Measurements from ENCODE around the gene CPZ.

The CPZ gene

GRCh38 chr4:8589823-8590545, 2.6 kb upstream of the CPZ start:
- Histone ChIP-seq H3K27ac (replicated peaks; ENCODE audit: low read length) (no peak overlapping the region), H4K91ac (ENCODE audit: low read depth, low read length, poor library complexity) (no peak overlapping the region), H2BK120ac (ENCODE audit: low read depth, low read length) (peak overlapping the region; percentile 82), H2BK5ac (ENCODE audit: low read length) (peak overlapping the region; percentile 11), H3K9me3 (replicated peaks in 1 of 2; ENCODE audit: control insufficient read depth in 2 of 2, insufficient read depth in 1 of 2, low read depth in 1 of 2, low read length in 2 of 2) (peaks cover 0 to 2% of the 10 kb centered on the region in 2 donors), H3K14ac (ENCODE audit: low read length) (peak overlapping the region; percentile 79), H2AK5ac (ENCODE audit: low read depth, low read length) (peak overlapping the region; percentile 59), H3K4me3 (ENCODE audit: low read length in 2 of 2) (no peak overlapping the region), H2AFZ (ENCODE audit: low read length) (no peak overlapping the region), H3K36me3 (replicated peaks in 1 of 2; ENCODE audit: control insufficient read depth in 2 of 2, insufficient read depth in 2 of 2, low read length in 2 of 2) (no peaks in the 10 kb centered on the region), H2BK12ac (ENCODE audit: low read length) (no peak overlapping the region), H3K4me2 (ENCODE audit: insufficient read depth, low read length, poor library complexity, severe bottlenecking) (no peak overlapping the region), H3K23ac (ENCODE audit: low read depth, low read length, poor library complexity) (peak overlapping the region; percentile 61), H2BK15ac (ENCODE audit: low read length) (peak overlapping the region; percentile 68), H3K18ac (ENCODE audit: low read length) (peak overlapping the region; percentile 85), H3K9ac (ENCODE audit: low read depth, low read length, poor library complexity) (no peak overlapping the region), H3K4ac (ENCODE audit: low read length) (no peak overlapping the region), H4K8ac (ENCODE audit: low read depth, low read length) (no peak overlapping the region), H3K27me3 (ENCODE audit: control insufficient read depth in 3 of 3, insufficient read depth in 3 of 3, low read depth in 1 of 3, low read length in 3 of 3) (peaks cover 0 to 68% (median 13%) of the 10 kb centered on the region in 3 experiments), H3K79me1 (ENCODE audit: low read depth, low read length) (no peaks in the 10 kb centered on the region), H3K4me1 (ENCODE audit: control insufficient read depth in 2 of 2, insufficient read depth in 1 of 2, low read depth in 1 of 2, low read length in 2 of 2) (peaks cover 0 to 34% of the 10 kb centered on the region in 2 donors)
- no CpG with 5 or more reads among the region's 11 CpGs for WGBS, 2 donors (ENCODE audit: extremely low coverage in 2 of 2, insufficient read length in 2 of 2, insufficient replicate concordance in 1 of 2)
- DNase-seq (ENCODE audit: low spot score) = no peak

- Histone ChIP-seq H2BK15ac (ENCODE audit: low read length) (peak overlapping the region; percentile 68), H3K4me2 (ENCODE audit: insufficient read depth, low read length, poor library complexity, severe bottlenecking) (no peak overlapping the region), H2BK120ac (ENCODE audit: low read depth, low read length) (peak overlapping the region; percentile 82), H3K27ac (replicated peaks; ENCODE audit: low read length) (no peak overlapping the region), H3K18ac (ENCODE audit: low read length) (peak overlapping the region; percentile 31), H3K27me3 (ENCODE audit: control insufficient read depth in 3 of 3, insufficient read depth in 3 of 3, low read depth in 1 of 3, low read length in 3 of 3) (peaks cover 0 to 65% (median 13%) of the 10 kb centered on the region in 3 experiments), H3K79me1 (ENCODE audit: low read depth, low read length) (no peaks in the 10 kb centered on the region), H3K36me3 (replicated peaks in 1 of 2; ENCODE audit: control insufficient read depth in 2 of 2, insufficient read depth in 2 of 2, low read length in 2 of 2) (no peaks in the 10 kb centered on the region), H2AFZ (ENCODE audit: low read length) (no peak overlapping the region), H3K4ac (ENCODE audit: low read length) (no peak overlapping the region), H2BK5ac (ENCODE audit: low read length) (peak overlapping the region; percentile 11), H2BK12ac (ENCODE audit: low read length) (peak overlapping the region; percentile 81), H3K14ac (ENCODE audit: low read length) (peak overlapping the region; percentile 79), H2AK5ac (ENCODE audit: low read depth, low read length) (peak overlapping the region; percentile 59), H3K4me3 (ENCODE audit: low read length in 2 of 2) (no peak overlapping the region), H3K9me3 (replicated peaks in 1 of 2; ENCODE audit: control insufficient read depth in 2 of 2, insufficient read depth in 1 of 2, low read depth in 1 of 2, low read length in 2 of 2) (peaks cover 0 to 2% of the 10 kb centered on the region in 2 donors), H4K91ac (ENCODE audit: low read depth, low read length, poor library complexity) (no peak overlapping the region), H3K4me1 (ENCODE audit: control insufficient read depth in 2 of 2, insufficient read depth in 1 of 2, low read depth in 1 of 2, low read length in 2 of 2) (peaks cover 0 to 34% of the 10 kb centered on the region in 2 donors), H4K8ac (ENCODE audit: low read depth, low read length) (peak overlapping the region; percentile 52), H3K23ac (ENCODE audit: low read depth, low read length, poor library complexity) (peak overlapping the region; percentile 61), H3K9ac (ENCODE audit: low read depth, low read length, poor library complexity) (no peak overlapping the region)
- DNase-seq (ENCODE audit: low spot score) = no peak
- WGBS, 2 donors (ENCODE audit: extremely low coverage in 2 of 2, insufficient read length in 2 of 2, insufficient replicate concordance in 1 of 2) = no CpG with 5 or more reads among the region's 5 CpGs
These were observed 2.1 kb upstream of the CPZ start for GRCh38 chr4:8590546-8590880.

GRCh38 chr4:8591114-8591513, 1.5 kb upstream of the CPZ start:
- no peak overlapping the region for H2AFZ ChIP-seq (ENCODE audit: low read length)
- no peak overlapping the region for H3K4me2 ChIP-seq (ENCODE audit: insufficient read depth, low read length, poor library complexity, severe bottlenecking)
- no peak overlapping the region for H3K14ac ChIP-seq (ENCODE audit: low read length)
- no peak overlapping the region for H3K9ac ChIP-seq (ENCODE audit: low read depth, low read length, poor library complexity)
- peak overlapping the region; percentile 59 for H2AK5ac ChIP-seq (ENCODE audit: low read depth, low read length)
- H3K23ac ChIP-seq (ENCODE audit: low read depth, low read length, poor library complexity) = no peak overlapping the region
- peak overlapping the region; percentile 31 for H3K18ac ChIP-seq (ENCODE audit: low read length)
- DNase-seq (ENCODE audit: low spot score) = no peak
- no peak overlapping the region for H4K91ac ChIP-seq (ENCODE audit: low read depth, low read length, poor library complexity)
- H2BK120ac ChIP-seq (ENCODE audit: low read depth, low read length) = peak overlapping the region; percentile 82
- H3K4me1 ChIP-seq (ENCODE audit: control insufficient read depth in 2 of 2, insufficient read depth in 1 of 2, low read depth in 1 of 2, low read length in 2 of 2) = peaks cover 0 to 34% of the 10 kb centered on the region in 2 donors
- no peak overlapping the region for H3K27ac ChIP-seq (replicated peaks; ENCODE audit: low read length)
- H3K79me1 ChIP-seq (ENCODE audit: low read depth, low read length) = no peaks in the 10 kb centered on the region
- peaks cover 0 to 64% (median 13%) of the 10 kb centered on the region in 3 experiments for H3K27me3 ChIP-seq (ENCODE audit: control insufficient read depth in 3 of 3, insufficient read depth in 3 of 3, low read depth in 1 of 3, low read length in 3 of 3)
- H3K4me3 ChIP-seq (ENCODE audit: low read length in 2 of 2) = no peak overlapping the region
- peaks cover 0 to 2% of the 10 kb centered on the region in 2 donors for H3K9me3 ChIP-seq (replicated peaks in 1 of 2; ENCODE audit: control insufficient read depth in 2 of 2, insufficient read depth in 1 of 2, low read depth in 1 of 2, low read length in 2 of 2)
- H4K8ac ChIP-seq (ENCODE audit: low read depth, low read length) = no peak overlapping the region
- H2BK5ac ChIP-seq (ENCODE audit: low read length) = peak overlapping the region; percentile 11
- no CpG with 5 or more reads among the region's 9 CpGs for WGBS, 2 donors (ENCODE audit: extremely low coverage in 2 of 2, insufficient read length in 2 of 2, insufficient replicate concordance in 1 of 2)
- no peak overlapping the region for H2BK12ac ChIP-seq (ENCODE audit: low read length)
- H2BK15ac ChIP-seq (ENCODE audit: low read length) = no peak overlapping the region
- no peaks in the 10 kb centered on the region for H3K36me3 ChIP-seq (replicated peaks in 1 of 2; ENCODE audit: control insufficient read depth in 2 of 2, insufficient read depth in 2 of 2, low read length in 2 of 2)
- no peak overlapping the region for H3K4ac ChIP-seq (ENCODE audit: low read length)

GRCh38 chr4:8591626-8592365, 769 bp upstream of the CPZ start:
- Histone ChIP-seq H3K27ac (replicated peaks; ENCODE audit: low read length) (no peak overlapping the region), H3K36me3 (replicated peaks in 1 of 2; ENCODE audit: control insufficient read depth in 2 of 2, insufficient read depth in 2 of 2, low read length in 2 of 2) (no peaks in the 10 kb centered on the region), H2BK12ac (ENCODE audit: low read length) (peak overlapping the region; percentile 88), H3K14ac (ENCODE audit: low read length) (no peak overlapping the region), H2BK15ac (ENCODE audit: low read length) (peak overlapping the region; percentile 34), H3K18ac (ENCODE audit: low read length) (peak overlapping the region; percentile 66), H2BK5ac (ENCODE audit: low read length) (peak overlapping the region; percentile 76), H3K4ac (ENCODE audit: low read length) (no peak overlapping the region), H3K79me1 (ENCODE audit: low read depth, low read length) (no peaks in the 10 kb centered on the region), H3K9me3 (replicated peaks in 1 of 2; ENCODE audit: control insufficient read depth in 2 of 2, insufficient read depth in 1 of 2, low read depth in 1 of 2, low read length in 2 of 2) (peaks cover 0 to 2% of the 10 kb centered on the region in 2 donors), H4K91ac (ENCODE audit: low read depth, low read length, poor library complexity) (no peak overlapping the region), H3K4me3 (ENCODE audit: low read length in 2 of 2) (peak overlapping the region in 1 of 2 donors; percentile 36), H2AFZ (ENCODE audit: low read length) (no peak overlapping the region), H2BK120ac (ENCODE audit: low read depth, low read length) (no peak overlapping the region), H3K27me3 (ENCODE audit: control insufficient read depth in 3 of 3, insufficient read depth in 3 of 3, low read depth in 1 of 3, low read length in 3 of 3) (peaks cover 0 to 63% (median 13%) of the 10 kb centered on the region in 3 experiments), H3K4me1 (ENCODE audit: control insufficient read depth in 2 of 2, insufficient read depth in 1 of 2, low read depth in 1 of 2, low read length in 2 of 2) (peaks cover 0 to 34% of the 10 kb centered on the region in 2 donors), H4K8ac (ENCODE audit: low read depth, low read length) (no peak overlapping the region), H3K9ac (ENCODE audit: low read depth, low read length, poor library complexity) (no peak overlapping the region), H2AK5ac (ENCODE audit: low read depth, low read length) (peak overlapping the region; percentile 72), H3K23ac (ENCODE audit: low read depth, low read length, poor library complexity) (peak overlapping the region; percentile 58), H3K4me2 (ENCODE audit: insufficient read depth, low read length, poor library complexity, severe bottlenecking) (peak overlapping the region; percentile 90)
- no CpG with 5 or more reads among the region's 15 CpGs for WGBS, 2 donors (ENCODE audit: extremely low coverage in 2 of 2, insufficient read length in 2 of 2, insufficient replicate concordance in 1 of 2)
- no peak for DNase-seq (ENCODE audit: low spot score)

Measured in neuronal stem cell (in vitro differentiated cells).